Thoracic aorta endothelial cell (primary cell): ENCODE results near the gene GFER. TPM values are rescaled to one million over a fixed set of nuclear protein-coding genes. Genes with fewer than 3 reads are reported as not detected.

Source experiments
- small RNA-seq: library from RNA; depleted of rRNA; stranded (forward); fragments of <200 nt; gene quantifications from one replicate; pipeline ENCODE3, GENCODE V24; 2012
- total RNA-seq: library from RNA; depleted of rRNA; stranded (reverse); fragments of >200 nt; gene quantifications from 2 replicates; pipeline ENCODE4 v1.2.3, GENCODE V29; 2012

GFER gene
- 8.6 and 13.6 TPM in 2 replicates for total RNA-seq

DNA sequence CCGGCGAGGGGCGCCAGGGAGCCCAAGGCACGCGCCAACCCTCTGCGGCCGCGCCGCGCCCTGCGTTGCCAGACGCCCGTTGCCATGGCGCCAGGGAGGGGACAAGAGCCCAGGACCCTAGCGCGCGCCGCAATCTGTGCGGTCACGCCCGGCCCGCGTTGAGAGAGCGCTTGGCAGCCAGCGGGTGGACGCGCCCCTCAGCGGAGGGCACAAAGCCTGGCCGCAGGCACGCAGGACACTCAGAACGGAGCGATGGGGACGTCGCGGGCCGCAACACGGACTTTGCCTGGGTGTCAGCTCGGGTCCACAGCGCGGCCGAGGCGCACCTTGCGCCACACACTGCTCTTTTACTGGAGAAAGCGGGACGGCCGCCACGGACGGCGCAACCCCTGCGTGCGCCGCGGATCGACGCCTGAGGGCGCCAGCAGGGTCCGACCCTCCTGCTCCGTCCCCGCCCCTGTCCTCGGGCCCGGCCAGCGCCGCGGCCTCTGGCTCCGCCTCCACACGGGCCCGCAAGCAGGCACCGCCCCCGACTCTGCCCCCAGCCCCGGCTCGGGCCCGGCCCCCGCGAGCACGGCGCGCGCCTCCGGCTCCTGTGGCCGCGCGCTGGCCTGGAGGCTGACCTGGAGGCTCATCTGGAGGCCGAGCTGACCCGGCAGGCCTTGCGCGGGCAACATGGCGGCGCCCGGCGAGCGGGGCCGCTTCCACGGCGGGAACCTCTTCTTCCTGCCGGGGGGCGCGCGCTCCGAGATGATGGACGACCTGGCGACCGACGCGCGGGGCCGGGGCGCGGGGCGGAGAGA, at the start of gene GFER:
GFER (plus strand) TSS at position 650 of the 803 bp plus-strand sequence; CDS start at position 676, 26 bp downstream.

DNA sequence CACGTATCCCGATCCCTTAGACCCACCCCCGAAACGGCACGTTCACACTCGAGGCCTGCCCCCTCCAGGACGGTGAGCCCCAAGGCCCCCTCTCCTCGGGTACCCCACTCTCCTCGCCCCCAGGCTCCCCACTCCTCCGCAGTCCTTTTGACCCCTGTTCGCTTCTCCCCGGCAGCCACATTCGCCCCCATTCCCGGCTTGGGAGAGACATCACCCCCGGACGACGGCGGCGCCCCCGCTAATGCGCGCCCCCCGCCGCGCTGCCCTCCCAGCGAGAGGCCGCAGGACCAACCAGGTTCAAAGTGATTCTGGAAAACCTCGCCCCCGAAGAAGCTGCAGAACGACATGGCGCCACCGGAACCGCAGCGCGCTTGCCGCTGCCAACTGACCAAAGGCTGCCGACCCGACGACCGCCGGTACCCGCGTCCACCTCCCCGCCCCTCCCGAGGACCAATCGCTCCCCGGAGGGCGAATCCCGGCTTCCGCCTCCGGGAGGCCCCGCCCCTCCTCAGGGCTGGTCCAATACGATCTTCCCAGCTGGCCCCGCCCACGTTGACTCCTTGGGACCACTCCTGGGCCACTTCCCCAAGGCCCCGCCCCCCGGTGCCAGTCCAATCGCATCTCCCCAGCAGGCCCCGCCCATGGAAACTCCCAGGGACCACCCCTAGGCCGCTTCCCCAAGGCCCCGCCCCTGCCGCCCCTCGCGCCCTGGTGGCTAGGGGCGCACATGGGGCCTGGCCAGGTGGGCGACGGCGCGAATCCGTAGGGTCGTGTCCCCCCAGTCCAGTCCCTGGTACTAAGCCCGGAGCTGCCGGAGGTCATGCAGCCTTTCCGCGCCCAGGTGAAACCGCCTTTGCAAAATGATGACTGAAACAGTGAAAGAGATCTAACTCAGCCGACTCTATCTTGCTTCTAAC, 40.9 kb upstream of the GFER start, which contains the start of gene MSRB1:
MSRB1 (minus strand) TSS at position 390 of the 917 bp plus-strand sequence; CDS start at position 347, 43 bp downstream.

DNA sequence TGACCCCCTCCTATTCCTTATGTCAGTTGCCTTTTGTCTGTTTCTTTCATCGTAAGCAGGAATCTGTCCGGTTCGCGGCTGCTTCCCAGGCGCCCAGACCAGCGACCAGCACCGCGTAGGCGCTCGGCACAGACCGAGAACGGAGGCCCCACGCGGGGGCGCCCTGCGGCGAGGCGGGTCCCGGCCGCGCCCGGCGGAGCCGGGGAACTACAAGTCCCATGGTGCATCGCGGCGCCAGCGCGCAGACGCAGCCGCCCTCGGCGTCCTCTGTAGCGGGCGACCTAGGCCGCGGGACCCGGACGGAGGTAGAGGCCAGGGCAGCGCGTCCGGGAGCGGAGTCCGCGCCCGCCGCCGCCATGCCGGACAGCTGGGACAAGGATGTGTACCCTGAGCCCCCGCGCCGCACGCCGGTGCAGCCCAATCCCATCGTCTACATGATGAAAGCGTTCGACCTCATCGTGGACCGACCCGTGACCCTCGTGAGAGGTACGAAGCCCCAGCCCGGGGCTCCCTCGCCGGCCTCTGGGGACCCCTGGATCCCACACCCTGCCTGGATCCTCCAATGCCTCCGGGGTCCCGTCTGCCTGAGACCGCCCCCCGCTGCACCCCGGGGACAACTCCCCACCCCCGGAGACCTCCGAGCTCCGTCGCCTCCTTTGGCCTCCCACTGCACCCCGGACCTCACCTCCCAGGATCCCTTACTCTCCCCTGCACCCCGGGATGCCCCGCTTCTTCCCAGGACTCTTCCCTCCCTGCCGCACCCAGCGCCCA, 24.5 kb upstream of the GFER start, which contains the start of gene NDUFB10:
NDUFB10 (plus strand) TSS at position 270 of the 771 bp plus-strand sequence; CDS start at position 357, 87 bp downstream.

DNA sequence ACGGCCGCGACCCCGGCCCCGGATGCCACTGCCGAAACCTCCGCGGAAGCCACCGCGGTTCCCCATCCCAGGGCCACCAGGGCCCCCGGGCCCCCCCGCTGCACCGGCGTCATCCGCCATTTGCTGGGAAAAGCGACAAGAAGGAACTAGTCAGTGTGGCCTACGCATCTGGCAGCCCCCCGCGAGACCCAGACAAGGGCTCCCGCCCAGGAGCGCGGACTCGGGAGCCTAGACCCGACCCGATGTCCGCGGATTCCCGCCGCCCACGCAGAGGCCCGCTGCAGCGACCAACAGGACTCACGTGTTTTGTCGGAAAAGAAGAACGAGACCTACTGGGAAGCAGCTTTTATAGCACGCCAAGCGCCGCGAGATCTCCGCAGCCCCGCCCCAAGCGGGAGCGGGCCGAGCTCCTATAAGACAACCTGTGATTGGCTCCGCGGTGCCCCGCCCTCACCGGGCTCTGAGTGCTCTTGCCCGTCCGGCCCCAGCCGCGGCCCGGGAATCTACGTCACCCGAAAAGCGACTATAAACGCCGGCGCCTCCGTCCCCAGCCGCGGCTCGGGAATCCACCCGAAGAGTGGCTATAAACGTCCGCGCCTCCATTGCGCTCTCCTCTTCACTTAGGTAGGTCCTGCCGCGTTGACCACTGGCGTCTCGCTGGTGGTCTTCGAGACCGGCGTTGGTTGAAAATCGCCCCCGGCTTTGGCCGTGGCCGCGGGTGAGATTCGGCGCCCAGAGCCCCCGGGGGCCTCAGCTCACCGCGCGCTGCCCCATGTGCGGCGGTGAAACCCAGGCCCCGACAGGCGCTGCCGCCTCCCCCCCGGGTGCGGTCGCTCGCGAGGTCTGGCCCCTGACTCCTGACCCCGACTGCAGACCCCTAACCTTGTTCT, 19.2 kb upstream of the GFER start, which contains the start of gene RPS2:
RPS2 (minus strand) TSS at position 321 of the 890 bp plus-strand sequence; CDS start at position 120, 201 bp downstream.

DNA sequence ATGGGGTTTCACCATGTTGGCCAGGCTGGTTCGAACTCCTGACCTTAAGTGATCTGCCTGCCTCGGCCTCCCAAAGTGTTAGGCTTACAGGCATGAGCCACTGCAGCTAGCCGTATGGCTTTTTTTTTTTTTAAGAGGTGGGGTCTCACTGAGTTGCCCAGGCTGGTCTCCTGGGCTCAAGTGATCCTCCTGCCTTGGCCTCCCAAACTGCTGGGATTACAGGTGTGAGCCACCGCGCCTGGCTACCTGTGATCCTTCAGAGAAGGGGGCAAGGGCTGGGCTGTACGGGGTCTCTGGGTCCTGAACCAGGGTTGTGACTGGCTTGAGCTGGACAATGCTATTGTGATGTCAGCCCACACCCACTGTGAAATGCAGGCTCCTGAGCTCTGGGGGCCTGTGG, 17.5 kb upstream of the GFER start, which contains the start of gene RNF151:
RNF151 (plus strand) TSS at position 397 of the 400 bp plus-strand sequence. CDS start 26 bp downstream, outside the sequence.

DNA sequence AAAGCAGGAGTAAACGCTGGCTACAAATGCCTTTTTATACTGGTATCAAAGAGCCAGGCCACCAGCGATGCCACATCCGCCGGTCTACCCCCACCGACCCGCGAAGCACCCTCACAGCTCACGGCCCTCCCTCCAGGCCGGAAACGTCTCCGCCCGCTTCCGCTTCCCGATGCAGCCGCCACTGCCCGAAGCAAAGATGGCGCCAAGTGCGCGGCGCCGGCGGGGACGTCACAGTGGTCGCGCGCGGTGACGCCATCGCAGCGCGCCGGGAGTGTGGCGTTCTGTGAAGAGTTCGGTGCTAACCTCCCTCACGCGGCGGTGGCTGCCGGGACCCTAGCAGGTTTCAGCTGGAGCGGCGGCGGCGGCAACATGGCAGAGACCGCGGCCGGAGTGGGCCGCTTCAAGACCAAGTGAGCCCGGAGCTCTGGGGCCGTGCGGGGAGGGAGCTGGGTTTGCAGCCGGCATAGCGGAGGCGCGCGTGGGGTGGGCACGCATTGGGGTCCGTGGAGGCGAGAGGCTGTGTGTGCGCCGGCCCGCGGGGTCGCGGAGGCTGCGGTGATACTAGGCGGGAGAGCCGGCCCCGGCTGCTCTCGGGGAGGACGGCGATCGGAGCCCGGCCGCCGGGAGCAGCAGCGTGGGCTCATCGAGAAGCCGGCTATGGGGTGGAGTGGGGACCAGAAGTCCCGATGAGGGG, 12.1 kb upstream of the GFER start, which contains the start of gene TBL3:
TBL3 (plus strand) TSS at position 258 of the 694 bp plus-strand sequence; CDS start at position 370, 112 bp downstream.

DNA sequence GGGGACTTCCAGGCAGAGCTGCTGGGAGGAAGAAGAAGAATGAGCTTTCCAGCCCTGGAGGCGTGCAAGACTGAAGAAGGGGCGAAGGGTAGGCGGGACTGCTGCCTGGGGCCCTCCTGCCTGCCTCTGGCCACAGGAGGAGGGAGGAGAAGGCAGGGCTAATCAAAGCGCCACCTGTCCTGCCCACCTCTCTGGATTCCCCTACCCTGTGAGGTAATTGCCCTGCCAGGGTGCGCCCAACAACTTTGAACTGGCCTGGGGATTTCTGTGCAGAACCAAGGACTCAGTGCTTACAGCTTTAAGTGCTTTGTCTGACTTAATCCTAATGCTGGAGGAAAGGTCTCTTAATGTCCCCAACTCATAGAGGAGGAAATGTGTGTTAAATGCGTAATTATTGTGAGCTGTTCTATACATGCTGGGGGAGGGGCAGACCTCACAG, 2.6 kb upstream of the GFER start, which contains the start of gene NOXO1:
NOXO1 (minus strand) TSS at position 72 of the 439 bp plus-strand sequence. CDS start 290 bp downstream, outside the sequence.

DNA sequence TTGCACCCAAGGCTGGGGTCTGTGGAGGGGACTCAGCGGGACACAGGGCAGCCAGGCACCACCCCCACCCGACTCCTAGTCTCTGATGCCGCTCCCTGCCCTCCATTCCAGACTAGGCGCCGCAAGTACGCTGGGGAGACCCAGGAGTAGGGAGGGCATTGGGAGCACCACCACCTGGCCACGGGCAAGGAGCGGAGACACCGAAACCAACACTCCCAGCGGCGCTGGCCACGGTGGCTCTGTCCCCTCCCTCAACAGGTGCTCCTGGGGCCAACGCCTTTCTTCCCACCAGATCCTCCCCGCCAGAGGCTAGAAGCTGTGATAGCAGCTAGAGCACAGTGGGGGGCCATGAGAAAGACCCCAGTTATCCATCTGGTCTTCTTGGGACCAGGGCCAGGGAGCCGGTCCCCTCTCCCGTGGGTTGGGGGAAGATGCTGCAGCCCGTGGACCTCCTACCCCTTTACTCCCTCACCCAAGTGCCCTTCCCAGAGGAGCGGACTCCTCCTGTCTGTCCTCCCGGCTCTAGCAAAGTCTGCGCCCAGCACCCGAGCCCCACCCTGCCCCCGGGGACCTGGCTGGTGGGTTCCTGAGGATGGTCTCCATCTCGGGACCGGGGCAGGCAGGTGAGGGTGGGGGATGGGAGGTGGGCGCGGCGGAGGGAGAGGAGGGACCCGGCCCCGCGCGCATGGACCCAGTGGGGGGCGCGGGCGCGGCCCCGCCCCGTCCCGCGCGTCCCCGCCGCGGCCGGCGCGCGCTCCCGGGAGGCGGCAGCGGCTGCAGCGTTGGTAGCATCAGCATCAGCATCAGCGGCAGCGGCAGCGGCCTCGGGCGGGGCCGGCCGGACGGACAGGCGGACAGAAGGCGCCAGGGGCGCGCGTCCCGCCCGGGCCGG, 5.5 kb downstream of the GFER start, which contains the start of gene SYNGR3:
SYNGR3 (plus strand) TSS at position 762 of the 892 bp plus-strand sequence. CDS start 133 bp downstream, outside the sequence.

DNA sequence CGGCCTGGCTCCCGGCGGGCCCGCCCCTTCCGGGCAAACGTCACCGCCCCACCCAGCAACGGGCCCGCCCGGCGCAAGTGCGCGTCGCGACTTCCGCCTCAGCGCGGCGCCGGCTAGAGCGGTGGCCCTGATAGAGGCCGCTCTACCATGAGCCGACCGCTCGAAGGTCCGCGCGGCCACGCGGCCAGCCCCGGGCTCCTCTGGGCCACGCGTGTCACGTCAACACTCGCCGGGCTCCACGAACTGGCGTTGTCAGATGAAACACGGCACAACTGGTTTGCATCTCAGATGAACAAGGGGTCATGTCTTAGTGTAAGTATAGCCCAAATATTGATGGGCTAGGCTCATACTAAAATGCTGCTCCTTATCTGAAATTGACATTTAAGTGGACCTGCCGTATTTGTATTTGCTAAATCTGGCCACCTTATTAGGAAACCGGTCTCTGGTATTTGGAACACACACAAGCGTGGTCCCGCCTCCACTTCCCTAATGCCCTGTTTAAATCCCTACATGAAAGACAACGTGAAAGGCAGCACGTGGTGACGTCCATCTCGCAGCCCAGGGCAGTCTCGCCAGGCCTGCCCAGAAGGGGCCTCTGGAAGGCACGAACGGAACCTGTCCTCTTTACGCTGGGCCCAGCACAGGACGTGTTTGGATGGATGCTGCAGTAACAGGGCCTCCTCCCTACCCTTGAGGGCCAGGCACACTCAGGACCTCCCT, 26.0 kb downstream of the GFER start, which contains the start of gene ZNF598:
ZNF598 (minus strand) TSS at position 31 of the 720 bp plus-strand sequence.

DNA sequence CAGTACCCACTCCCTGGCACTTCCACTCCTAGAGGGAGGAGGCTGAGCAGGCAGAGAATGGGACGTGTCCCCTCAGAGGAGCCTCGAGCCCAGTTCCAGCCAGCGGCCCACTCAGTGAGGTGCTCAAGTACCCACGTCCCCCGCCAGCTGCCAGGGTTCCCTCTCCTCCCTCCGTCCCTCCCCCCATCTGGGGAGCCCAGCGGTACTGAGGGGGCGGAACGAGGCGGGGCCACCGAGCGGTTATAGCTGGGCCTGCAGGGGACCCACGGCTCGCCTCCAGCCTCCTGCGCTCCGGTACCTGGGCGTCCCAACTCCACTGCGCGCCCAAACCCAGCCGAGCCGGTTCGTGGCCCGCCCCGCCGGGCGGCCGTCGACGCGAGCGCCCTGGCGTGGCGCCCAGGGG, 35.5 kb downstream of the GFER start, which contains the start of gene NPW:
NPW (plus strand) TSS at position 268 of the 403 bp plus-strand sequence.

DNA sequence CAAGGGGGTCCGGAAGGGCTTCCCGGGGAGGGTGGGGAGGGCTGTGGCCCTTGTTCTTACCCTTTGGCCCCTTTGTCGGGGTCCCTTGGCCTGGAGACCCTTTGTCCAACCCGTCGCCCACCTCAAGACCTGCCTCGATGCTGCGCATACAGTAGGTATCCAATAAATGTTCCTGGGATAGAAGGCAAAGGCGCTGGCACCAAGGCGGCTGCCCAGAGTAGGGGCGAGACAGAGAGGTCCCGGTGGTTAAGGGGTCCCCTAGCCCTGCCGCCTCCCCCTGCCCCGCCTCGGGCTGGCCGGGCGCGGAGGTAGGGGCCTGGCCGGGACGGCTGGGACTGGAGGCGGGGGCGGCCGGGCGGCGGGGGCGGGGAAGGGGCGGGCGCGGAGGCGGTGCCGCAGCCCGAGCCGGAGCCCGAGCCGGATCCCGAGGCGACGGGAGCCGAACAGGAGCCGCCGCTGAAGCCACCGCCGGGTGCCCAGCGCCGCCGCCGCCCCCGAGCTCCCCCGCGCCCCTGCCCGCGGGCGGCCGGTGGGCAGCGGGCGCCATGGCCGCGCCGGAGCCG, 42.5 kb downstream of the GFER start, which contains the start of gene NHERF2:
NHERF2 (plus strand) TSS at position 442 of the 563 bp plus-strand sequence; CDS start at position 546, 104 bp downstream.

Small RNAs within 50 kb of the gene (small RNA-seq; reads per million reads assigned to genes)
- gene AC005363.2 (not detected), gene RN7SL219P (not detected), gene SNORA10 (not detected), gene SNORA64 (not detected)

Other genes with a start within 250 kb of the GFER start
- 26.1 and 27.0 TPM in 2 replicates for gene NME3, start 212.7 kb upstream of the GFER start, total RNA-seq
- gene EME2, start 211.4 kb upstream of the GFER start, total RNA-seq = 11.6 and 13.5 TPM in 2 replicates
- 59.0 and 75.9 TPM in 2 replicates for gene MRPS34, start 211.1 kb upstream of the GFER start, total RNA-seq
- gene SPSB3, start 201.6 kb upstream of the GFER start, total RNA-seq = 21.0 and 25.3 TPM in 2 replicates
- gene NUBP2, start 201.2 kb upstream of the GFER start, total RNA-seq = 61.0 and 66.9 TPM in 2 replicates
- not detected in 2 replicates for gene IGFALS, start 190.5 kb upstream of the GFER start, total RNA-seq
- gene HAGH, start 157.4 kb upstream of the GFER start, total RNA-seq = 43.0 and 46.1 TPM in 2 replicates
- gene FAHD1, start 157.0 kb upstream of the GFER start, total RNA-seq = 57.3 and 63.8 TPM in 2 replicates
- 0.14 and 0.66 TPM in 2 replicates for gene MEIOB, start 112.0 kb upstream of the GFER start, total RNA-seq
- not detected in 2 replicates for gene HS3ST6, start 65.8 kb upstream of the GFER start, total RNA-seq
- gene MSRB1, start 41.0 kb upstream of the GFER start, total RNA-seq = 14.6 and 16.4 TPM in 2 replicates
- gene RPL3L, start 29.5 kb upstream of the GFER start, total RNA-seq = not detected in 2 replicates
- 97.1 and 113 TPM in 2 replicates for gene NDUFB10, start 24.7 kb upstream of the GFER start, total RNA-seq
- 2,240 and 2,662 TPM in 2 replicates for gene RPS2, start 19.4 kb upstream of the GFER start, total RNA-seq
- gene RNF151, start 17.3 kb upstream of the GFER start, total RNA-seq = not detected in 2 replicates
- gene TBL3, start 12.1 kb upstream of the GFER start, total RNA-seq = 48.4 and 49.1 TPM in 2 replicates
- gene NOXO1, start 2.7 kb upstream of the GFER start, total RNA-seq = 0.40 TPM in 1 of 2 replicates, not detected in the other
- gene SYNGR3, start 5.8 kb downstream of the GFER start, total RNA-seq = 1.3 and 1.6 TPM in 2 replicates
- gene ZNF598, start 25.6 kb downstream of the GFER start, total RNA-seq = 26.7 and 36.5 TPM in 2 replicates
- gene NPW, start 35.6 kb downstream of the GFER start, total RNA-seq = 0.13 and 0.72 TPM in 2 replicates
- gene NHERF2, start 42.7 kb downstream of the GFER start, total RNA-seq = 52.7 and 94.3 TPM in 2 replicates
- gene NTHL1, start 63.6 kb downstream of the GFER start, total RNA-seq = 18.6 and 27.1 TPM in 2 replicates
- gene TSC2, start 63.8 kb downstream of the GFER start, total RNA-seq = 56.4 and 61.7 TPM in 2 replicates
- 56.4 and 62.8 TPM in 2 replicates for gene PKD1, start 151.7 kb downstream of the GFER start, total RNA-seq
- gene RAB26, start 164.4 kb downstream of the GFER start, total RNA-seq = 0.36 and 0.66 TPM in 2 replicates
- 94.2 and 94.6 TPM in 2 replicates for gene TRAF7, start 171.6 kb downstream of the GFER start, total RNA-seq
- gene CASKIN1, start 212.4 kb downstream of the GFER start, total RNA-seq = under 0.01 and 0.13 TPM in 2 replicates
- 37.1 and 44.0 TPM in 2 replicates for gene MLST8, start 221.3 kb downstream of the GFER start, total RNA-seq
- 1.3 and 1.8 TPM in 2 replicates for gene BRICD5, start 226.7 kb downstream of the GFER start, total RNA-seq
- gene PGP, start 230.6 kb downstream of the GFER start, total RNA-seq = 16.7 and 26.2 TPM in 2 replicates
- gene E4F1, start 239.4 kb downstream of the GFER start, total RNA-seq = 21.0 and 26.1 TPM in 2 replicates